HG03442 (cell line): ENCODE measurements around the gene POLG.
A peak's percentile ranks its signal among the peaks of the same experiment; 100 is the strongest.

ENCODE experiments used
- ATAC-seq: cut with Tn5 transposase; IDR thresholded peaks from one replicate; pipeline ENCODE4 v1.9.1; 2021; ENCODE audit warnings: mild to moderate bottlenecking, moderate library complexity; ENCODE audit not compliant: unreplicated experiment

Gene POLG

GRCh38 chr15:89370120-89370977 lies 35.7 kb upstream of the POLG start:
- no peak for ATAC-seq

- ATAC-seq: no peak
These were observed 34.8 kb upstream of the POLG start for GRCh38 chr15:89369341-89369947.

- ATAC-seq: no peak
These were observed 34.1 kb upstream of the POLG start for GRCh38 chr15:89368566-89369223.

GRCh38 chr15:89367485-89368451 lies 33.1 kb upstream of the POLG start:
- ATAC-seq: no peak

- no peak for ATAC-seq
These were observed 32.2 kb upstream of the POLG start for GRCh38 chr15:89366656-89367393.

GRCh38 chr15:89365462-89366065 lies 30.9 kb upstream of the POLG start:
- no peak for ATAC-seq

- ATAC-seq: no peak
These were observed 30.3 kb upstream of the POLG start for GRCh38 chr15:89364741-89365450.

GRCh38 chr15:89364341-89364740 lies 29.7 kb upstream of the POLG start:
- ATAC-seq: no peak

- no peak for ATAC-seq
These were observed 29.1 kb upstream of the POLG start for GRCh38 chr15:89363770-89364169.

GRCh38 chr15:89363133-89363532 lies 28.5 kb upstream of the POLG start:
- ATAC-seq: no peak

GRCh38 chr15:89362203-89363101 lies 27.8 kb upstream of the POLG start:
- no peak for ATAC-seq

- ATAC-seq: no peak
These were observed 27.0 kb upstream of the POLG start for GRCh38 chr15:89361451-89362202.

GRCh38 chr15:89360294-89360971 lies 25.8 kb upstream of the POLG start:
- no peak for ATAC-seq

GRCh38 chr15:89359471-89360293 lies 25.1 kb upstream of the POLG start:
- ATAC-seq: no peak

GRCh38 chr15:89358755-89359439 lies 24.3 kb upstream of the POLG start:
- peak; percentile 87 for ATAC-seq
